Fibroblast of skin of scalp (primary cell): Measurements from ENCODE around the gene ATPAF1.

Experiments
- DNase-seq: peaks from one replicate; pipeline ENCODE4 v3.0.0-alpha.2; 2013

Gene ATPAF1

GRCh38 chr1:46615088-46615487, 53.1 kb downstream of the ATPAF1 start:
- DNase-seq = no peak

GRCh38 chr1:46614604-46614984, 53.6 kb downstream of the ATPAF1 start:
- DNase-seq = no peak

GRCh38 chr1:46613661-46614603, 54.2 kb downstream of the ATPAF1 start:
- DNase-seq = peak; percentile 71

- no peak for DNase-seq
These were observed 55.1 kb downstream of the ATPAF1 start for GRCh38 chr1:46612937-46613660.

- DNase-seq = no peak
These were observed 56.4 kb downstream of the ATPAF1 start for GRCh38 chr1:46611691-46612221.

- no peak for DNase-seq
These were observed 60.6 kb downstream of the ATPAF1 start for GRCh38 chr1:46607345-46608130.

- DNase-seq = no peak
These were observed 61.8 kb downstream of the ATPAF1 start for GRCh38 chr1:46606255-46606965.

GRCh38 chr1:46605232-46605631, 62.9 kb downstream of the ATPAF1 start:
- no peak for DNase-seq

GRCh38 chr1:46603858-46604549, 64.2 kb downstream of the ATPAF1 start, which contains the start of gene MKNK1:
Gene MKNK1, minus strand, starts transcription at chr1:46604268. Its CDS starts 20,941 bp downstream, at chr1:46583327.
- DNase-seq = peak; percentile 94

- no peak for DNase-seq
These were observed 64.7 kb downstream of the ATPAF1 start for GRCh38 chr1:46603481-46603857.

GRCh38 chr1:46601257-46602007, 66.7 kb downstream of the ATPAF1 start:
- DNase-seq = no peak

GRCh38 chr1:46599059-46599970, 68.8 kb downstream of the ATPAF1 start:
- DNase-seq = no peak

GRCh38 chr1:46596846-46597245, 71.3 kb downstream of the ATPAF1 start:
- peak; percentile 17 for DNase-seq

GRCh38 chr1:46596036-46596435, 72.1 kb downstream of the ATPAF1 start:
- DNase-seq = no peak

GRCh38 chr1:46595127-46595526, 73.0 kb downstream of the ATPAF1 start:
- no peak for DNase-seq

GRCh38 chr1:46594063-46594462, 74.1 kb downstream of the ATPAF1 start:
- no peak for DNase-seq

GRCh38 chr1:46592823-46593222, 75.3 kb downstream of the ATPAF1 start:
- DNase-seq = no peak

GRCh38 chr1:46589529-46589928, 78.6 kb downstream of the ATPAF1 start:
- no peak for DNase-seq

- DNase-seq = no peak
These were observed 81.1 kb downstream of the ATPAF1 start for GRCh38 chr1:46587069-46587468.
